ENCODE results near the gene AKAP8.
A peak's percentile ranks its signal among the peaks of the same experiment; 100 is the strongest.
"Not testable (repeated sequence)": the region's sequence is repeated elsewhere in the genome, so short reads cannot be mapped to it uniquely, and the experiment has no call there.

The AKAP8 gene

GRCh38 chr19:15403151-15403531 is 23.6 kb upstream of the AKAP8 start:
- no peak for DNase-seq

DNA sequence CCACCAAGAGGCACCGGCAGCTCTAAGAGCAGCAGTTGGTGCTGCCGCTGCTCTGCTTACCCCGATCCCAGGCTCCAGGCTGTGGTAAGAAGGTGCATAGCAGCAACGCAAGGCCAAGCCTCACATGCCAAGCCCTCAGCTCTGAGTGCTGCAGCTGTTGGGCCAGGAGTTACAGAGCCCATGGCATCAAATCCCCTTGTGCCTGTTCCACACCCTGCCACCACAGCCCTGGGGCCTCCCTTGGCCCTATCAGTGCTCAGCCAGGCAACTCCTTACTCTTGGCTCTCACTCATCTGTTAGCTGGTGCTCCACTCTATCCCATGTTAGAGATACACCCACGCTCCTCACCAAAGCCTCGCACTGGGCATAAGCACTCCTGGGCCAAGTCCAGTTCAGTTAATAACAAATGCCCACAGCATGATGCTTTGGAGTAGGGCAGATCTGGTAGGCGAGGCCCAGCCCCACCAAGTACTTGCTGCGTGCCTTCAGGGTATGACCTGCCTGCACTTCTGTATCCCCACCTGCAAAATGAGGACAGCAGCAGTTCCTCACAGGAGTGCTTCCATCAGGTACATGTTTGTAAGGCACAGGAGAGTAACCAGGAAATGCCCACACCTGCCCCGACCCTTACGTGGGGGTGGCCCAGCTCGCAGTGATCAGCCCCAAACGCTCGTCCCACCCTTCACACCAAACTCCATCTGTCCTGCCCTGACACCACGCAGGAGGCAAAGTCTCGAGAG is 23.0 kb upstream of the AKAP8 start:
- DNase-seq, result no peak

GRCh38 chr19:15401397-15401710 is 21.8 kb upstream of the AKAP8 start:
- no peak for DNase-seq

GRCh38 chr19:15400521-15401396 is 21.2 kb upstream of the AKAP8 start:
- no peak for DNase-seq

GRCh38 chr19:15399635-15400034 is 20.0 kb upstream of the AKAP8 start:
- DNase-seq, result no peak

GRCh38 chr19:15399234-15399515 is 19.6 kb upstream of the AKAP8 start:
- no peak for DNase-seq

DNA sequence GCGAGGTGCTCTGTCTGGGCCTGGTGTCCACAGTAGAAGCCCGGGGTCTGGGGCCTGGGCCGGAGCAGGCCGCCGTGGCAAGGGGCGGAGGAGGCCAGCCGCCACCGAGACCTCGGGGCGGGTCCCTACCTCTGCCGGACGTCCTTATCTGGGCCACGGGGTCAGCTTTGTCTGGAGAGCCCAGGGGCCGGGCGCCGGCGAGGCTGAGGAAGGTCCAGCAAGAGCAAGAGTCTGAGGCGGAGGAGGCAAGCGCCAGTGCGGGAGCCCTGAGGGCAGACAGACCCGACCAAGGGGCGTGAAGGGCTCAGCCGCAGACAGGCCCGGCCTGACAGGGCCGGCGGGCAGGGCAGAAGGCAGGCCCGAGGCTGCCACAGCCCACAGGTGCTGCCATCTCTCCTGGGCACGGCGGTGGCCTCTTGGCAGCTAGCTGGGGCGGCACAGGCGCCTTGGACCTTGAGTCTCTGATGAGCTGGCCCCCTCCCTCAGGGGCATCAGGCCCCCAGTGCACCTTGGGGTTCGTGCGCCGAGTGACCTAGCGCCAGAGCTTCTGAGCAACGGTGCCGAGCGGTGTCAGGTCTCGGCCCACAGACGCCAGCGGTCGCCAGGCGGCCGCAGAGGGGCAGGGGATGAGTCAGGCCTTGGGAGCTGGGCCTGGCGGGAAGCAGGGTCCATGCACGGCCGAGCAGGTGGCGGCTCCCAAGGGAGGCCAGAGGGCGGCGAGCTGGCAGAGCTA is 19.1 kb upstream of the AKAP8 start:
- DNase-seq, result no peak

GRCh38 chr19:15397782-15398181 is 18.2 kb upstream of the AKAP8 start:
- DNase-seq, result no peak

DNA sequence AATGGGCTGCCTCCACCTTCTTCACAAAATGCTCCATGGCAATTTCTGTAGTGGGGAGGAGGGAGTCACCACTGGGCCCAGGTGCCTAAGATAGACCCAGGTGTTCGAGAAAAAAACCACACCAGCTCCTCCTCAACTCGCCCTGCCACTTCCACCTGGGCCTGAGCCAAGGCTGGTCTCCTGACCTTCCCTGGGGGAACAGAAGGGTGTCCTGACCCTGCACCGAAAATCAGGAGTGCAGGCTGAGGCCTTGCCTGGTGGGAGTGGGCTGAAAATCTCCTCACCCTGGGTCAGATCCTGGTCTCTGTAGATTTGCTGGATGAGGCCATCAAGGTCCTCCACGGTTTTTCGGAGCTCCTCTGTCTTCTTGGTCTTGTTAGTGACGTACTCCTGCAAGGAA is 17.6 kb upstream of the AKAP8 start:
- DNase-seq, result no peak

- no peak for DNase-seq
Measured at GRCh38 chr19:15396436-15396835, 16.8 kb upstream of the AKAP8 start.

DNA sequence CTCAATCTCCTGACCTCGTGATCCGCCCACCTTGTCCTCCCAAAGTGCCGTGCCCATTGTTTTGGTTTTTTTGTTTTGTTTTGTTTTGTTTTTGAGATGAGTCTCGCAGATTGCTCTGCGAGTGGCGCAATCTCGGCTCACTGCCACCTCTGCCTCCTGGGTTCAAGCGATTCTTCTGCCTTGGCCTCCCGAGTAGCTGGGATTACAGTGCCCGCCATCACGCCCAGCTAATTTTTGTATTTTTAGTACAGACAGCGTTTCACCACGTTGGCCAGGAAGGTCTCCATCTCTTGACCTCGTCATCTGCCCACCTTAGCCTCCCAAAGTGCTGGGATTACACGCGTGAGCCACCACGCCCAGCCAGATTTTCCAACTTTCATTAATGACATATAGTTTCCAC is 15.7 kb upstream of the AKAP8 start:
- DNase-seq, result not testable (repeated sequence)

DNA sequence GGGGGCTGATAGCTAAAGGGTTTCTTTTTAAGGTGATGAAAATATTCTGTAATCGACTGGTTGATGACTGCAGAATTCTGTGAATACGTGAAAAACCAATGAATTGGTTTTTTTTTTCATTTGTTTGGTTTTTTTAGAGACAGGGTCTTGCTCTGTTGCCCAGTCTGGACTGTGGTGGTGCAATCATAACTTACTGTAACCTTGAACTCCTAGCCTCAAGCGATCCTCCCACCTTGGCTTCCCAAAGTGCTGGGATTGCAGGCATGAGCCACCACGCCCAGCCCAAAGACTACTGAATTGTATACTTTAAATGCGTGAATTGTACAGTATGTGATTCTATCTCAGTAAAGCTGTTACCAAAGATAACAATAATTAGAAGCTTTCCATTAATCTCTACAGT is 14.8 kb upstream of the AKAP8 start:
- DNase-seq, result no peak

DNA sequence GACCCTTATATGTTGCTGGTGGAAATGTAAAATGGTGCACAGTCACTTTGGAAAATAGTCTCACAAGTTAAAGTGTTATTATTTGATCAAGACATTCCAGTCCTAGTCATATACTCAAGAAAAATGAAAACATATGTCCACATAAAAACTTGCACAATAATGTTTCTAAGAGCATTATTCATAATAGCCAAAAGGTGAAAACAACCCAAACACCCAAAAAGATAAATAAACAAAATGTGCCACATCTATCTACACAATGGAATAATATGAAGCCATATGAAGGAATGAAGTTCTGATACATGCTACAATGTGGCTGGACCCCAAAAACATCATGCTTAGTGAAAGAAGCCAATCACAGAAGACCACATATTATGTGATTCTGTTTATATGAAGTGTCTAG is 14.4 kb upstream of the AKAP8 start:
- DNase-seq, result no peak

DNA sequence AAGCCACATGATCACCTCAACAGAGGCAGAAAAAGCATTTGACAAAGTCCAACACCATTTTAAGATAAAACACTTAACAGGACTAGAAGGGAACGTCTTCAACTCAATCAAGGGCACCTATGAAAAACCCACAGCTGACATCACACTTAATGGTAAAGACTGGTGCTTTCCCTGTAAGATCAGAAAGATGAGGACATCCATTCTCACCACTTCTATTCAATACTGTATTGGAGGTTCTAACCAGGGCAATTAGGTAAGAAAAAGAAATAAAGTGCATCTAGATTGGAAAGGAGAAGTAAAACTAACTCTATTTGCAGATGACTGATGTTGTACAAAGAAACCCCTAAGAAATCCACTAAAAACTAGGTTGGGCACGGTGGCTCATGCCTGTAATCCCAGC is 11.2 kb upstream of the AKAP8 start:
- DNase-seq, result no peak

DNA sequence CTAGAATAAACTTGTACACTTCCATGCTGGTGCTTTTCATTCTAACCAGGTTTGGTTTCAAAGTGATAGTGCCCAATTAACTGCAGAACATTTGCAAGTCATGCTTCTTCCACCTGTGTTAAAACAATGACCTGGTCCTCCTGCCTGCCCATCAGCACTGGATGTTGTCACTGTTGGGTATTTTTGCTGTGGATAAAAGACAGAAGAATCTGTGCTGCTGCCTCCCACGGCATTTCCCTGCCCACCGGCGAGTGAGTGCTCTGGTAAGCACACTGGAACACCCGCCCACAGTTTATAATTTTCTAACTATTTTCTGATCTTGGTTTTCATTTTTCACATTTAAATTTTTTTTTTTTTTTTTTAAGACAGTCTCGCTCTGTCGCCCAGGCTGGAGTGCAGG is 2.3 kb upstream of the AKAP8 start:
- no peak for DNase-seq

DNA sequence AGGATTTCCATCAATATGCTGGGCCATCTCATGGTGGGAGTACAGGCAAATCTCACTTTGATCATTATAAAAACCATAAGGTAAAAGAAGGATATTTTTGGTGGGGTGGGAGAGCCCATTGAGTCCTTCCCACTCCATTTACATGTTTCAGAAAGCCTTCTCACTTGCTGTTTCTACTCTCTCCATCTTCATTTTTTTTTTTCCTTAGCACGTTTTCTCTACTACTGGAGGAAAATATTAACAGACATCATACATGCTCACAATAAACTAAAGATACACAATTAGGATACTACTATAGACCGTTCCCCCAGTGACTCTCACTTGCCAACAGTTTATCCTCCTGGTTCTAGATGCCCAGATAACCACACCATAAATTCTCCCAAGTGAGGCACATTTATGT is 1.8 kb upstream of the AKAP8 start:
- DNase-seq, result no peak

DNA sequence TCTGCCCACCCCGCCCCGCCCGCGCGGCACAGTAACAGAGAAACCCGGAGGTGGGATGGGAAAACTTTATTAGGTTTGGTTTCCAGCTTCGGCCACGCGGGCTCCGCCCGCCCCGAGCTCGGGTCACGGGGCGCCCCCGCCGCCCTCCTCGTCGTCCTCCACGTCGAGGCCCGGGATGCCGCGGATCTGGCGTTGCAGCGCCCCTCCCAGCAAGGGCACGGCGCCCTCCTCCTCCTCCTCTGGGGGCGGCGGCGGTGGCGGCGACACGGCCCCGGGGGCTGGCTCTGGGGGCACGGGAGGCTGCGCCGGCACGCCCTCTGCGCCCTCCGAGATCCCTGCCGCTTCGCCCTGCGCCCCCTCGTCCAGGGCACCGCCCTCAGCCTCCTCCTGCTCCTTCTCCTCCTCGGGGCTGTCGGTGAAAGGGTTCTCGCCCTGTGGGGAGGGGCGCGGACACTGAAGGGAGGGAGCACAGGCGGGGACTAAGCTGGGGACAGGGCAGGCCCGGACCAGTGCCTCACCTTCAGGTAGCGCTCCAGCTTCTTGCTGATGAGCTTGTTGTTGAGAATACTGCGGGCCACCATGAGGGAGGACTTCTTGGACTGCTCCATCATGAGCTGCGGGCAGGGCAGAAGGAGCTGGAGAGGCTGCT is 536 bp upstream of the AKAP8 start:
- peak; percentile 60 to 70 for DNase-seq

DNA sequence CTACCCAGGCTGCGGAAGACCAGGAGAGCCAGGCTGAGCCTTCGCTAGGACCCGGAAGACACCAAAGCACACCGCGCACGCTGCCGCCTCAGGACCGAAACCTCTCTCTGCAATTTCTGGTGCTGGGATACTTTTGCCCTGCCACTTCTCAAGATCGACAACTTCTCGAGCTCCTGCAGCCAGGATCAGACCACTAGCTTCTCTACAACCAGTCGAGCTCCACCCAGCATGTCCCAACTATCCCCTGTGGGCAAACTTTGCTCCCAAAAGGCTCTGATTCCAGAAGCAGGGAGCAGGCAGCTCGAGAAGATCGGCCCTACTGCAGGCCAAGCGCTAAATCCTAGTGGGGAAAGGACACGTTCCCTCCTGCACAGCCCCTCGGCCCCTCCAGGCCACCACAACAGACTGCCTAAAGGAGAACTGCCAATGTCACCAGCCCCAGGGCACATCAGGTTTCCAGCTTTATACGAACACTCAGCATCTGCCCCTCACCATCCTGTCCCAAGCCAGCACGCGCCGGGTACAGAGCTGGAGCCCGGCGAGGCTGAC is 979 bp downstream of the AKAP8 start:
- peak; percentile 52 to 63 for DNase-seq

GRCh38 chr19:15374796-15375440 is 4.7 kb downstream of the AKAP8 start:
- DNase-seq, result no peak

DNA sequence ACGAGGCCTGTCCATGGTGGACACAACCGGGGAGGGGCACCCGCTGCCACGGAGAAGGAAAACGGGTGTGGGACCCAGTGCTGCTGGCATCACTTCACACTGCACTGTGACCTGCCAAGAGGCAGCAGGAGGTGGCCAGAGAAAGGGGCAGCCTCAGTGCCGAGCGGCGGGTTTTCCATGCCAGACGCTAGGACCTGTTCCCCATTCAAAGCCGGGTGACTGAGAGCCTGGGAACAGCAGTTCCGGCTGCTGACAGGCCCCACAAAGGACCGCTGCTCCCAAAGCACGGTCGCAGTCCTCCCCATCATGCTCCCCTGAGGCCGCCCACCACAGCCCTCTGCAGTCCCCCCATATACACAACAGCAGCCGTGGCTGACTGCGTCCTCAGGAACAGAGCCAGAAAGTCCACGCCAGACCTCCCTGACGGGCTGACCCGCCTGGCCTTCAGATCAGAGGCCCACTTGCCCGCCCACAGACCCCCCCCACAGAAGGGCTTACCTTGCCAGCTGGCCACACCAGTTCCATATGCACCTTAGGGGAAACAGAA is 5.4 kb downstream of the AKAP8 start:
- no peak for DNase-seq

- DNase-seq, result no peak
Measured at GRCh38 chr19:15373644-15374043, 5.9 kb downstream of the AKAP8 start.

DNA sequence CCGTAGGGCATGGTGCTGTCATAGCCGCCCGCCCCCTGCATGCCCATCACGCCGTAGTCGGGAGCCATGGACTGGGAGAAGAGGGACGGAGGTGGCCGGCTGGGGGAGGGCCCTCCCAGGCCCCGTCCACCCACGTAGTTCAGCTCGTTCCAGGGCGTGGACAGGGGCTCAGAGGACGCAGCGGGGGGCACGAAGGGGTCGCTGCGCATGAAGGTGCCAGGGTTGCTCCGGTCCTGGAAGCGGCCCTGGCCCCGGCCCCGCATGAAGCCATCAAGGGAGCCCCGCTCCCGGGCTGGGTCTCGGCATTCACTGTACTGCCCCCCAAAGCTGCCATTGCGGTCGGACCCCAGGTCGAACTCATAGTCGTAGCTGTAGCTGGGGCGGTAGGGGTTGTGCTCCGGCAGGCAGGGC is 6.7 kb downstream of the AKAP8 start:
- DNase-seq, result no peak
